Natural killer cell (primary cell): ENCODE data around the gene ATP5ME. TPM values are rescaled to one million over a fixed set of nuclear protein-coding genes. Genes with fewer than 3 reads are reported as not detected.

Experiments
- ATAC-seq, 3 donors: fragments of 150-1000 bp in 2 of 3; fragments of 200-7000 bp in 1 of 3; cut with Tn5 transposase; 1 replicate in 1 of 3; 2 replicates in 2 of 3; pipeline ENCODE4 v1.10.0; 2021; ENCODE audit warnings: mild to moderate bottlenecking in 2 of 3, moderate library complexity in 2 of 3
- DNase-seq, 2 donors: peaks; one replicate each; pipeline versions ENCODE4 v3.0.0 to v3.0.0-alpha.2; 2013 to 2021; ENCODE audit warnings: mixed read lengths in 1 of 2
- H3K27ac ChIP-seq: one replicate; pipeline ENCODE4 v1.5.1; 2013; ENCODE audit warnings: mild to moderate bottlenecking, low read length
- H3K27me3 ChIP-seq: one replicate; pipeline ENCODE4 v1.6.1; 2013; ENCODE audit warnings: low read length; ENCODE audit not compliant: control insufficient read depth, insufficient read depth
- H3K36me3 ChIP-seq: one replicate; pipeline ENCODE4 v1.6.1; 2013; ENCODE audit warnings: low read length; ENCODE audit not compliant: control insufficient read depth, insufficient read depth
- H3K4me1 ChIP-seq: one replicate; pipeline ENCODE4 v1.6.1; 2013; ENCODE audit warnings: low read length; ENCODE audit not compliant: control insufficient read depth, insufficient read depth
- H3K4me3 ChIP-seq: one replicate; pipeline ENCODE4 v1.5.1; 2013; ENCODE audit warnings: low read length
- H3K9me3 ChIP-seq: one replicate; pipeline ENCODE4 v1.6.1; 2013; ENCODE audit warnings: low read length; ENCODE audit not compliant: control insufficient read depth, insufficient read depth
- H3K27ac Mint-ChIP-seq, 2 donors: one replicate each; pipeline ENCODE4 v1.8.0; 2022; ENCODE audit warnings: mild to moderate bottlenecking in 2 of 2, mixed read lengths in 2 of 2, moderate library complexity in 1 of 2
- H3K27me3 Mint-ChIP-seq, 2 donors: one replicate each; pipeline ENCODE4 v1.8.0; 2022; ENCODE audit warnings: low read depth in 2 of 2, mixed read lengths in 2 of 2
- H3K36me3 Mint-ChIP-seq: one replicate; pipeline ENCODE4 v1.8.0; 2022; ENCODE audit warnings: mixed read lengths
- H3K4me1 Mint-ChIP-seq, 2 donors: one replicate each; pipeline ENCODE4 v1.8.0; 2022; ENCODE audit warnings: mixed read lengths in 2 of 2
- H3K4me3 Mint-ChIP-seq: one replicate; pipeline ENCODE4 v1.8.0; 2022; ENCODE audit warnings: mild to moderate bottlenecking, moderate library complexity, mixed read lengths
- H3K9me3 Mint-ChIP-seq, 2 donors: one replicate each; pipeline ENCODE4 v1.8.0; 2022; ENCODE audit warnings: mixed read lengths in 2 of 2
- CTCF ChIP-seq: fragments of 200-600 bp; IDR thresholded peaks from one replicate; pipeline ENCODE4 v1.8.0; 2022; ENCODE audit warnings: antibody characterized with exemption
- WGBS: methylation state at CpG from one replicate; pipeline ENCODE4 v1.1.7; 2013; ENCODE audit warnings: missing lambda C conversion rate; ENCODE audit not compliant: insufficient coverage; 5-methylcytosine and 5-hydroxymethylcytosine counted together
- intact Hi-C: fragments of 100-400 bp; cut with micrococcal nuclease; formaldehyde crosslinking; loops from one replicate; pipeline ENCODE4 v1.14.2; 2022
- total RNA-seq, 4 donors: library from RNA; stranded (reverse); fragments of 120-200 nt in 1 of 4; gene quantifications; one replicate each; pipeline versions ENCODE4 v1.2.3 to v1.2.4, GENCODE V29; 2013 to 2022

Gene ATP5ME
- total RNA-seq, 3 donors from 2014 or later (not counting 1 experiment from before 2014, with no cell fraction given) = 114 to 140 (median 136) TPM

- WGBS = 92% methylated on average over 31 of the region's 31 CpGs
Measured at GRCh38 chr4:686413-687040, 12.5 kb upstream of the ATP5ME start.

GRCh38 chr4:685679-686412, 11.8 kb upstream of the ATP5ME start:
- Histone ChIP-seq H3K4me1 (peaks cover 47% of the 10 kb centered on the region), H3K27me3 (no peaks in the 10 kb centered on the region), H3K27ac (no peak overlapping the region), H3K4me3 (no peak overlapping the region), H3K9me3 (no peaks in the 10 kb centered on the region), H3K36me3 (no peaks in the 10 kb centered on the region)
- no peak overlapping the region for H3K4me3 Mint-ChIP-seq
- H3K4me1 Mint-ChIP-seq = peaks cover 10 to 33% of the 10 kb centered on the region in 2 donors
- TF ChIP-seq CTCF = no peak
- intact Hi-C loops = no loop called here
- no peaks in the 10 kb centered on the region for H3K36me3 Mint-ChIP-seq
- no peak overlapping the region for H3K27ac Mint-ChIP-seq
- ATAC-seq (no peak), DNase-seq (no peak)
- 92% methylated on average over 37 of the region's 37 CpGs for WGBS
- no peaks in the 10 kb centered on the region for H3K9me3 Mint-ChIP-seq
- no peaks in the 10 kb centered on the region for H3K27me3 Mint-ChIP-seq

More at GRCh38 chr4:686413-687040, 12.5 kb upstream of the ATP5ME start:
- Mint-ChIP-seq H3K9me3 (no peaks in the 10 kb centered on the region), H3K27ac (no peak overlapping the region), H3K36me3 (no peaks in the 10 kb centered on the region), H3K27me3 (no peaks in the 10 kb centered on the region), H3K4me1 (peaks cover 10 to 32% of the 10 kb centered on the region in 2 donors), H3K4me3 (no peak overlapping the region)
- H3K36me3 ChIP-seq = no peaks in the 10 kb centered on the region
- ATAC-seq = no peak
- intact Hi-C loops = no loop called here
- peaks cover 44% of the 10 kb centered on the region for H3K4me1 ChIP-seq
- no peak for DNase-seq
- H3K27ac ChIP-seq = no peak overlapping the region
- H3K27me3 ChIP-seq = no peaks in the 10 kb centered on the region
- no peak for TF ChIP-seq CTCF
- H3K9me3 ChIP-seq = no peaks in the 10 kb centered on the region
- H3K4me3 ChIP-seq = no peak overlapping the region

GRCh38 chr4:684623-685327, 10.7 kb upstream of the ATP5ME start:
- ATAC-seq (no peak), DNase-seq (no peak)
- intact Hi-C loops = no loop called here
- Histone ChIP-seq H3K4me3 (no peak overlapping the region), H3K27me3 (no peaks in the 10 kb centered on the region), H3K27ac (no peak overlapping the region), H3K9me3 (no peaks in the 10 kb centered on the region), H3K36me3 (no peaks in the 10 kb centered on the region), H3K4me1 (peaks cover 51% of the 10 kb centered on the region)
- Mint-ChIP-seq H3K27ac (no peak overlapping the region), H3K36me3 (no peaks in the 10 kb centered on the region), H3K4me3 (peak overlapping the region; percentile 10), H3K4me1 (peaks cover 16 to 36% of the 10 kb centered on the region in 2 donors), H3K9me3 (no peaks in the 10 kb centered on the region), H3K27me3 (no peaks in the 10 kb centered on the region)
- WGBS = 87% methylated on average over 21 of the region's 21 CpGs
- TF ChIP-seq CTCF = no peak
